Activated CD4-positive, alpha-beta T cell treated with anti-CD3 and anti-CD28 coated beads, Interleukin-2, amount 50 U/mL, for 24 hours (primary cell): ENCODE results near the gene NEGR1.

ENCODE experiments used
- DNase-seq, 2 donors: peaks; one replicate each; pipeline ENCODE4 v3.0.0-alpha.2; 2020; ENCODE audit warnings: low read depth in 1 of 2, low spot score in 1 of 2

Gene NEGR1

GRCh38 chr1:71509051-71509595 lies 773.2 kb downstream of the NEGR1 start:
- no peak for DNase-seq

DNA sequence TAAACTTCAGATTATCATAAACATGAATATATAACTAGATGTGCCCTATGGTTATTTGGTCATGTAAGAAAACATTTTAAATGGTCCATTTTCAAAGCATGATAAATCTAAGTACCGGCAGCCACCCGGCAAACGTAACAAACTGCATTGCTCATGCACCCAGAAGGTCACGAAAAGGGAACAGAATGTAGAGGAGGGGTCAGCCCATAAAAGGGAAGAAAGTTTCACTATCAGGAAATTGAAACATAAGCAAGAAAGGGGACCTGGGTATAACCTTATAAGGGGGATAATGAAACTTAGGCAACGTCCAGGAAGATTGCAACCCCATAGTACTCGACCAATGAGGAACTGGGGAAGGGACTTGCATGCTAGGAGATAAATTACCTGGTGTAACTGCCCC lies 780.3 kb downstream of the NEGR1 start:
- no peak for DNase-seq

DNA sequence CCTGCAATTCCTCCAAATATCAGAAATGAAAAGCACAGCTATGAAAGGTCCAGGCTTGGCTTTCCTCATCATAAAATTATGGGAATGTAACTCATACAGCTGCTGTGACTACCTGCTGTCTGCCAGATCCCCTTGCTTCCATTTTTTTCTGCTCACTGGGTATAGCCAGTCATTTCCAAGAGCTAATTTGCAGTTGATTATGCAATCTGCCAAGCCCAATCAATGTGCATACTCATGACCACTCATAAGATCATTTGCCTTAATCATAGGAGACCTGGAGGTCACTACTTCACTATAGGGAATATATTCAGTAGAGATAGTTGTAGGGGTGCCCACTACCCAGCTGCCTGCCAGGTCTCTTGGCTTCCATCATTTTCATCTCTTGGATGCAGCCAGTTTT lies 783.8 kb downstream of the NEGR1 start:
- no peak for DNase-seq

DNA sequence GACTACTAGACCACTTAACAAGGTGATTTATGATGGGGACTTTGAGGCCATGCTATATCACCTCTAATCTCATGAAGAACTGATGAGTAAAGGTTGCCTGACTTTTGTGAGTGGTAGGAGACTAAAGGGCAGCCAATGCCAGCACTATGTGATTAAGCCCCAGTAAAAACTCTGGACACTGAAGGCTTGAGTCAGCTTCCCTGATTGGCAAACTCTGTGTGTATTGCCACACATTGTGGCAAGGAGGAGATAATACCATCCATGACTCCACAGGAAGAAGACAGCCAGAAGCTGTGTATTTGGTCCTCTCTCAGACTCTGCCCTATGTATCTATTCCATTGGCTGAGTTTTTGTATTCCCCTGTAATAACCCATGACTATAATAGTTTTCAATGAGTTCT lies 788.2 kb downstream of the NEGR1 start:
- no peak for DNase-seq

GRCh38 chr1:71492298-71493041 lies 789.9 kb downstream of the NEGR1 start:
- DNase-seq = no peak

GRCh38 chr1:71490432-71490831 lies 791.9 kb downstream of the NEGR1 start:
- DNase-seq = no peak

DNA sequence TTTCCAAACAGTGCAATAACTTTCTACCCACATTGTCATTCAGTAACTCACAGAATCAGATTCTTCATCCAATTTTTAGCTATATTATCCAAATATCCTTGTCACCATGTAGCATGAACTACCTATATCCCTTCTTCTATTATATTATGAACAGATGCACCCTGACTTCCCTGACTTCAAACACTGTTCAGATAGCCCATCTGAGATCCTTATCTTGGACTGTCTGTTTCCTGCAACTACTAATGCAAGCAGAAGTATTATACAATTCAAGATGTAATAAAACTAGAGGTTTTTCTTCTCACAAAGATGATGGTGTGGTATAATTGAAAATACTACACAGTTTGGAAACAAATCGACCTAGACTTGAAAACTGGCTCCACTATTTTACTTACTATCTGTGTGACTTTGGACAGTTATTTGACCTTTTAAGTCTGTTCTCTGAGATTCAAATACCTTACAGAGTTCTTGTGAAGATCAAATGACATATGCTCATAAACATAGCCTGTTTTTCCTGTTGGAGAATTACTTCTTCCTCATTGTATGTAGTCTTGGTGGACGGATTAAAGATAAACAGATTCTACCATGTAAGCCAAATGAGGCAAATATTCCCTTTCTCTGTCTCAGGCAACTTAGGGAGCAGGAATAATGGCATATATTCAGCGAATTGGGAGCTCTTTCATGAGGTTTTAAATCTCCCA lies 793.6 kb downstream of the NEGR1 start:
- DNase-seq = no peak

DNA sequence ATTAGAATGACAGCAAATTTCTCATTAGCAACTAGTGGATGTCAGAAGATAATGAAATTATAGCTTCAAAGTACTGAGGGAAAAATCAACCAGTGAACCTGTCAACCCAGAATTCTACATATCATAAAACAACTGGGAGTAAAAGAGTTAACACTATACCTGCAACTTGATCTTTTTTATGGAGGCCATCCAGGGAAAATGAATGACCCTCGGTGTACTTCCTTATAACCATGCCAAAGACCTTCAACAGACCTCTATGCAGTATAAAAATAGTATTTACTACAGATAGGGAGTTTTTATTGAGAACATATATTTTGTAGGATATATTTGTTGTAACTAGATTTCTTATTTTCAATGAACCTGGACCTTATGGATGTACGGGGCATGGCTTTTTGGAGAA lies 809.0 kb downstream of the NEGR1 start:
- DNase-seq = no peak

GRCh38 chr1:71465093-71465492 lies 817.2 kb downstream of the NEGR1 start:
- DNase-seq = no peak

GRCh38 chr1:71464016-71464415 lies 818.3 kb downstream of the NEGR1 start:
- DNase-seq = no peak

GRCh38 chr1:71463144-71463543 lies 819.2 kb downstream of the NEGR1 start:
- no peak for DNase-seq

DNA sequence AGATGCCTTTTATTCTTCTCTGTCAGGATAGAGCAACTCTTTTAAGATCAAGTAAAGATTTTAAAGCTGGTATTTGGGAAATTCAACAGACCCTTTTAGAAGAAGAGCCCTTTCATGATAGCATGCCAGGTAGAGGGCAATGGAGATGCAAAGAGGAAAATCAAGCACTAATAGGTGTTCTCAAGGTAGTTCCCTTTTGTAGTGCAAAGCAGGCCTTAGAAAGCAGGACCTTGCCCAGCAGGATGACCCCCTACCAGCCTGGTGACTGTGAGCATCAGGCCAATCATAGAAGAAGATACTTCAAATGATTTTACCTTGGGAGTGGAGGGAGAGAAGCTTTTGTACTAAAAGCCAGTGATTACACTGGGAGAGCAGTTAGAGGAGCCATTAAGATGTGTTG lies 820.1 kb downstream of the NEGR1 start:
- DNase-seq = no peak

DNA sequence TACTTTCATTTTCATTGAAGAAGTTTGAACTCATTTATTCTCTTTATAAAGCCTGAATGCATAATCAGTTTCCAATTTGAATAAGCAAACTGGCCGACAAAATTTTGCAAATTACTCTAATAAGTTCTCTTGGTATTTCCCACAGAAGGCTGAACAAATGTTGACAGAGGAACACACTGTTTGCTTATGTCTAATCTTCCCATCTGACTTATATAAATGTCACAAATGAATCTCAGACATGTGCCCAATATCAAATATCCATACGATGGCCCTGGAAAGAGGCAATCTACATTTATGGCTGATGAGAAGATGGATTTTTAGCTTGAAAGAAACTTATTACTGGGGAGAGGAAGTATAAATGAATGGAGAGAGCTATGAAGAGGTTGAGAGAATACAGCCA lies 820.9 kb downstream of the NEGR1 start:
- no peak for DNase-seq

DNA sequence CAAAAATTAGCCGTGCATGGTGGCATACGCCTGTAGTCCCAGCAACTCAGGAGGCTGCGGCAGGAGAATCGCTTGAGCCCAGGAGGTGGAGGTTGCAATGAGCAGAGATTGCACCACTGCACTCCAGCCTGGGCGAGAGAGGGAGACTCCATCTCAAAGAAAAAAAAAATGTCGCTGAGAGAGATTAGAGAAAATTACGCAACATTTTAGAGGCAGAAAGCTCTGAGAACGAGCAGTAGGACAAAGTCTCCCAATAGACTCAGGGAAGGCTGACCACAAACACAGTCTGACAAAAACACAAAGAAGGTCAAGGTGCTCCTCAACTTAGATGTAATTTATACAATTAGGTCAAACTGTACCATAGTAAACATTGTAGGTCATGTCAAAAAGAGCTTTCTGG lies 833.9 kb downstream of the NEGR1 start:
- DNase-seq = no peak

GRCh38 chr1:71438626-71439025 lies 843.7 kb downstream of the NEGR1 start:
- no peak for DNase-seq

DNA sequence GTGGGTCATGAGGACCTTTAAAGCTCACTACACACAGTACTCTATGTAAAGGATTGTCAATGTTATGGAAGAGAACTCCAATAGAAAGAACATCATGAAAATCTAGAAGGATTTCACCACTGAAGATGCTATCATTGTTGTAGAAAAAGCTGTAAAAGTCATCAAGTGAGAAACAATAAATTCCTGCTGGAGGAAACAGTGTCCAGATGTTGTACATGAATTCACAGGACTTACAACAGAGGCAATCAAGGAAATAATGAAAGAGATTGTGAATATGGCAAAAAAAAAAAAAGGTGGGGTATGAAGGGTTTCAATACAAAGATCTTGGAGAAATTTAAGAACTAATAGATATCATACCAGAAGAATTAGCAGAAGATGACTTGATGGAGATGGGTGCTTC lies 846.4 kb downstream of the NEGR1 start:
- no peak for DNase-seq

DNA sequence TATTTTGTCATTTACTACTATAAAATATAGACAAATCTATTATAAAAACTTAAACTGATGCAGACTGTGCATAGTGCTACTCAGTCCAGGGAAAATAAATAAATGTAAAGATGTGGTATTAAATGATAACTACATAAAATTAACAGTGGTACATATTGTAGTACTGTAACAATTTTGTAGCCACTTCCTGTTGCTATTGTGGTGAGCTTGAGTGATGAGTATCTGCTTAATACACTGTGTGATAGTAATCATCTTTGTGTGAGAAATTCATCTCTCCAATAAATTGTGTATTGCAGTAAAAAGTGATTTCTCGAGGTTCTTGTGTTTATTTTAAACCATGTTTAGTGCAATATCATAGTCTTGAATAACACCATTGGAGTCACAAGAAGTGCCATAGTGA lies 848.1 kb downstream of the NEGR1 start:
- DNase-seq = no peak

- no peak for DNase-seq
Measured at GRCh38 chr1:71428029-71428428, 854.3 kb downstream of the NEGR1 start.

DNA sequence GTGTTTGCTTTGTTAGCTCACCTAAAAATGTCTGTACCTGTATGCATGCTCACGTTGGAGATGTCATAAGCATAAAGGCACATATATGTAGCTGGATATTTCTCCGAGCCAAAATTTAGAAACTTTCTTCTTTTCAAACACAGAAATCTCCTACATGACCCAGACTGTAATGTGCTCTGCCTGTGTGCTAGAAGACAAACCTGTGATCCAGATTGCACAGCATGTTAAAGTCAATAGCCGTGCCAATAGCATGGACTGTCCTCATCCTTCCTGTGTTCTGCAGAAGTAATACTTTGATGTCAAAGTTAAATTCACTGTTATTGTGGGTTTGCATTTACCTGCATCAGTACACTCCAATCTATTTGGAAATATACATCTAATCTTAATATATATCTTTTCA lies 855.3 kb downstream of the NEGR1 start:
- no peak for DNase-seq

GRCh38 chr1:71424536-71424935 lies 857.8 kb downstream of the NEGR1 start:
- no peak for DNase-seq

GRCh38 chr1:71422221-71422620 lies 860.1 kb downstream of the NEGR1 start:
- DNase-seq = no peak

DNA sequence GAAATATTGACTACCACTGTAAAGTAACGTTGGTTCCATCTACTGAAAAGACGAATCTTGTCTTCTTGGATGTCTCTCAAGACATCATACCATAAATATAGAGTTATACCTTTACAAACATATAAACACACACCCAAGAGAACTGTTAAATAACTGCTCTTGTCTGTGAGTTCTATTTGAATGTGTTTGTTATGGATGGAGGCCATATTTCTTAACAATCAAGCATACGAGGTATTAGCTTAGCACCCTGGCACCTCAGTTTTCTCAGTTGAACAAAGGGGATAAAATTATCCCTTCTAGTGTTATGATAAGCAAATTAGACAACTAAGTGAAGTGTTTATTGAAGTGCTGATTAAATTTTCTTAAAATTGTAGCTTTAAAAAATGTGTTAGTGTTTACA lies 864.9 kb downstream of the NEGR1 start:
- no peak for DNase-seq

GRCh38 chr1:71414179-71414578 lies 868.2 kb downstream of the NEGR1 start:
- DNase-seq = no peak
